NCI-H1930 (cell line): ENCODE data around the gene BUB3.

Source experiments
- DNase-seq, 2 experiments: peaks; one replicate each; lab custom pipeline; 2025; lab: John Stamatoyannopoulos, UW

Gene BUB3

GRCh38 chr10:123154092-123154710, at the start of gene BUB3:
Gene BUB3 (plus strand): TSS chr10:123154402. CDS start chr10:123154918, 516 bp downstream.
- peak; percentile 96 to 97 for DNase-seq

- DNase-seq, result no peak
These were observed 44.7 kb upstream of the BUB3 start for GRCh38 chr10:123109466-123109865.

- no peak for DNase-seq
These were observed 36.4 kb upstream of the BUB3 start for GRCh38 chr10:123117644-123118417.

- no peak for DNase-seq
These were observed 35.1 kb upstream of the BUB3 start for GRCh38 chr10:123119081-123119480.

- DNase-seq, result no peak
These were observed 28.0 kb upstream of the BUB3 start for GRCh38 chr10:123126246-123126645.

GRCh38 chr10:123129618-123130271, 24.5 kb upstream of the BUB3 start:
- no peak for DNase-seq

- DNase-seq, result no peak
These were observed 21.4 kb upstream of the BUB3 start for GRCh38 chr10:123132576-123133477.

GRCh38 chr10:123133541-123134342, 20.5 kb upstream of the BUB3 start:
- no peak for DNase-seq

GRCh38 chr10:123134343-123134914, 19.8 kb upstream of the BUB3 start:
- DNase-seq, result no peak

- no peak for DNase-seq
These were observed 19.2 kb upstream of the BUB3 start for GRCh38 chr10:123134915-123135414.

- DNase-seq, result peak; percentile 39 to 82
These were observed 18.6 kb upstream of the BUB3 start, which contains the start of gene HMX3 for GRCh38 chr10:123135415-123136141. Gene HMX3 (plus strand): TSS chr10:123135970. CDS start chr10:123136051, 81 bp downstream.

GRCh38 chr10:123136221-123136805, 17.9 kb upstream of the BUB3 start:
- no peak for DNase-seq

- no peak for DNase-seq
These were observed 17.2 kb upstream of the BUB3 start for GRCh38 chr10:123136806-123137642.

GRCh38 chr10:123139165-123139520, 15.1 kb upstream of the BUB3 start:
- DNase-seq, result no peak

GRCh38 chr10:123139521-123140163, 14.6 kb upstream of the BUB3 start:
- no peak for DNase-seq

GRCh38 chr10:123140164-123140982, 13.8 kb upstream of the BUB3 start:
- no peak for DNase-seq

GRCh38 chr10:123140983-123141390, 13.2 kb upstream of the BUB3 start:
- no peak for DNase-seq
